Esophagus muscularis mucosa (tissue), 4 donors: Measurements from ENCODE around the gene PAFAH2. TPM values are rescaled to one million over a fixed set of nuclear protein-coding genes. Genes with fewer than 3 reads are reported as not detected.

Source experiments
- DNase-seq: peaks from one replicate; pipeline ENCODE4 v3.0.0-alpha.2; 2017; ENCODE audit errors: extremely low spot score
- H3K27ac ChIP-seq, 4 donors: fragments of 200-600 bp; sonication (generic); replicated peaks in 1 of 4; 1 replicate in 3 of 4; 2 replicates in 1 of 4; pipeline ENCODE4 v1.5.1; 2016 to 2019; ENCODE audit warnings: mild to moderate bottlenecking in 1 of 4
- H3K27me3 ChIP-seq, 4 donors: fragments of 200-600 bp; sonication (generic); one replicate each; pipeline versions ENCODE4 v1.5.1 to v1.6.0; 2016 to 2019
- H3K36me3 ChIP-seq, 4 donors: fragments of 200-600 bp; sonication (generic); one replicate each; pipeline ENCODE4 v1.5.1; 2016 to 2019
- H3K4me1 ChIP-seq, 4 donors: fragments of 200-600 bp; sonication (generic); one replicate each; pipeline ENCODE4 v1.5.1; 2016 to 2019
- H3K4me3 ChIP-seq, 4 donors: fragments of 200-600 bp; sonication (generic); 1 replicate in 2 of 4; 2 replicates in 2 of 4; pipeline ENCODE4 v1.5.1; 2016 to 2019; ENCODE audit warnings: mild to moderate bottlenecking in 4 of 4, moderate library complexity in 1 of 4
- H3K9me3 ChIP-seq, 4 donors: fragments of 200-600 bp; sonication (generic); 1 replicate in 3 of 4; 2 replicates in 1 of 4; pipeline ENCODE4 v1.5.1; 2016 to 2019
- CTCF ChIP-seq, 3 experiments: fragments of 200-600 bp in 2 of 3; fragments of 450-650 bp in 1 of 3; sonication (generic) in 2 of 3; IDR thresholded peaks; one replicate each; pipeline ENCODE4 v1.5.1; 2017 to 2019; ENCODE audit warnings: antibody characterized with exemption in 3 of 3, mild to moderate bottlenecking in 2 of 3, moderate library complexity in 1 of 3
- EP300 ChIP-seq: sonication (generic); formaldehyde crosslinking; IDR thresholded peaks from one replicate; pipeline ENCODE4 v1.6.1; 2017; ENCODE audit warnings: antibody characterized with exemption
- POLR2A ChIP-seq: fragments of 450-650 bp; IDR thresholded peaks from one replicate; pipeline ENCODE4 v1.6.1; 2017; ENCODE audit warnings: antibody characterized with exemption, moderate library complexity, mild to moderate bottlenecking, low read depth
- POLR2AphosphoS5 ChIP-seq, 2 donors: sonication (generic); formaldehyde crosslinking; IDR thresholded peaks; one replicate each; pipeline ENCODE4 v1.6.1; 2017; ENCODE audit warnings: antibody characterized with exemption in 2 of 2
- WGBS: methylation state at CpG from one replicate; pipeline ENCODE4 v1.1.5; 2018; 5-methylcytosine and 5-hydroxymethylcytosine counted together
- intact Hi-C: fragments of 100-400 bp; cut with DNase I; formaldehyde crosslinking; loops from one replicate; pipeline ENCODE4 v1.15.1; 2023
- total RNA-seq, 4 donors: library from RNA; depleted of rRNA; stranded (reverse); fragments of >200 nt; gene quantifications; one replicate each; pipeline versions ENCODE4 v1.1.0 to v1.2.1, GENCODE V29; 2016

Gene PAFAH2
- total RNA-seq, 4 donors from 2014 or later = 6.1 to 10.0 (median 9.2) TPM

GRCh38 chr1:26027716-26028489 lies 30.0 kb upstream of the PAFAH2 start:
- no peak for TF ChIP-seq EP300
- no peak for TF ChIP-seq POLR2AphosphoS5 (IDR thresholded peaks at IDR 0.05)
- Histone ChIP-seq H3K27ac (no peak overlapping the region), H3K36me3 (no peaks in the 10 kb centered on the region), H3K27me3 (peaks cover 0 to 10% (median 0%) of the 10 kb centered on the region in 4 donors), H3K9me3 (no peaks in the 10 kb centered on the region), H3K4me3 (no peak overlapping the region), H3K4me1 (peaks cover 0 to 2% (median 0%) of the 10 kb centered on the region in 4 donors)
- intact Hi-C loops = no loop called here
- WGBS = 43% methylated on average over 3 of the region's 3 CpGs
- DNase-seq = no peak

- TF ChIP-seq POLR2AphosphoS5 (IDR thresholded peaks at IDR 0.05) (no peak), EP300 (no peak), POLR2A (no peak), CTCF (IDR thresholded peaks at IDR 0.05) (no peak)
- Histone ChIP-seq H3K4me3 (no peak overlapping the region), H3K9me3 (no peaks in the 10 kb centered on the region), H3K4me1 (peaks cover 10 to 21% (median 19%) of the 10 kb centered on the region in 4 donors), H3K27me3 (peaks cover 0 to 2% (median 0%) of the 10 kb centered on the region in 4 donors), H3K36me3 (no peaks in the 10 kb centered on the region), H3K27ac (no peak overlapping the region)
- WGBS = 67% methylated on average over 5 of the region's 5 CpGs
- intact Hi-C loops = no loop called here
- DNase-seq = no peak
Observed at GRCh38 chr1:26025517-26025916, 27.7 kb upstream of the PAFAH2 start.

GRCh38 chr1:26025060-26025459 lies 27.2 kb upstream of the PAFAH2 start:
- no peaks in the 10 kb centered on the region for H3K27me3 ChIP-seq
- TF ChIP-seq POLR2AphosphoS5 (IDR thresholded peaks at IDR 0.05) = no peak
- TF ChIP-seq POLR2A = no peak
- TF ChIP-seq EP300 = no peak
- no peak for TF ChIP-seq CTCF (IDR thresholded peaks at IDR 0.05)
- no peaks in the 10 kb centered on the region for H3K36me3 ChIP-seq
- H3K27ac ChIP-seq = no peak overlapping the region
- no peak for DNase-seq
- H3K9me3 ChIP-seq = no peaks in the 10 kb centered on the region
- H3K4me1 ChIP-seq = peaks cover 10 to 22% (median 19%) of the 10 kb centered on the region in 4 donors
- 88% methylated on average over 5 of the region's 5 CpGs for WGBS
- no peak overlapping the region for H3K4me3 ChIP-seq
- intact Hi-C loops = no loop called here

GRCh38 chr1:26023826-26024225 lies 26.0 kb upstream of the PAFAH2 start:
- no peaks in the 10 kb centered on the region for H3K9me3 ChIP-seq
- H3K4me3 ChIP-seq = no peak overlapping the region
- no peaks in the 10 kb centered on the region for H3K27me3 ChIP-seq
- no peak overlapping the region for H3K27ac ChIP-seq
- no peaks in the 10 kb centered on the region for H3K36me3 ChIP-seq
- TF ChIP-seq POLR2AphosphoS5 (IDR thresholded peaks at IDR 0.05) (no peak), POLR2A (no peak), CTCF (IDR thresholded peaks at IDR 0.05) (no peak), EP300 (no peak)
- WGBS = 91% methylated on average over 5 of the region's 5 CpGs
- peaks cover 10 to 22% (median 19%) of the 10 kb centered on the region in 4 donors for H3K4me1 ChIP-seq
- intact Hi-C loops = no loop called here
- no peak for DNase-seq

GRCh38 chr1:26023009-26023408 lies 25.1 kb upstream of the PAFAH2 start:
- 77% methylated on average over 10 of the region's 13 CpGs for WGBS
- Histone ChIP-seq H3K27me3 (no peaks in the 10 kb centered on the region), H3K9me3 (no peaks in the 10 kb centered on the region), H3K4me3 (no peak overlapping the region), H3K27ac (no peak overlapping the region), H3K36me3 (no peaks in the 10 kb centered on the region), H3K4me1 (peaks cover 10 to 24% (median 18%) of the 10 kb centered on the region in 4 donors)
- no peak for DNase-seq
- intact Hi-C loops = no loop called here
- no peak for TF ChIP-seq POLR2AphosphoS5 (IDR thresholded peaks at IDR 0.05)
